AG09309 (cell line): Measurements from ENCODE around the gene RNASE9.
"Not testable (repeated sequence)": the region's sequence is repeated elsewhere in the genome, so short reads cannot be mapped to it uniquely, and the experiment has no call there.

Experiments used
- DNase-seq: peaks from one replicate; pipeline ENCODE4 v3.0.0-alpha.2; 2010; ENCODE audit warnings: low read depth
- H3K4me3 ChIP-seq: 2 replicates; pipeline ENCODE4 v1.5.1; 2011; ENCODE audit warnings: mild to moderate bottlenecking, low read depth, low read length, moderate library complexity; ENCODE audit not compliant: control insufficient read depth
- TF ChIP-seq, protein P1 (sequence below): IDR thresholded peaks from 2 replicates; pipeline ENCODE4 v1.5.1; 2011; ENCODE audit warnings: mild to moderate bottlenecking, low read depth, low read length, inconsistent platforms; ENCODE audit not compliant: insufficient read depth, control insufficient read depth; ENCODE audit errors: missing control alignments

RNASE9 gene

DNA sequence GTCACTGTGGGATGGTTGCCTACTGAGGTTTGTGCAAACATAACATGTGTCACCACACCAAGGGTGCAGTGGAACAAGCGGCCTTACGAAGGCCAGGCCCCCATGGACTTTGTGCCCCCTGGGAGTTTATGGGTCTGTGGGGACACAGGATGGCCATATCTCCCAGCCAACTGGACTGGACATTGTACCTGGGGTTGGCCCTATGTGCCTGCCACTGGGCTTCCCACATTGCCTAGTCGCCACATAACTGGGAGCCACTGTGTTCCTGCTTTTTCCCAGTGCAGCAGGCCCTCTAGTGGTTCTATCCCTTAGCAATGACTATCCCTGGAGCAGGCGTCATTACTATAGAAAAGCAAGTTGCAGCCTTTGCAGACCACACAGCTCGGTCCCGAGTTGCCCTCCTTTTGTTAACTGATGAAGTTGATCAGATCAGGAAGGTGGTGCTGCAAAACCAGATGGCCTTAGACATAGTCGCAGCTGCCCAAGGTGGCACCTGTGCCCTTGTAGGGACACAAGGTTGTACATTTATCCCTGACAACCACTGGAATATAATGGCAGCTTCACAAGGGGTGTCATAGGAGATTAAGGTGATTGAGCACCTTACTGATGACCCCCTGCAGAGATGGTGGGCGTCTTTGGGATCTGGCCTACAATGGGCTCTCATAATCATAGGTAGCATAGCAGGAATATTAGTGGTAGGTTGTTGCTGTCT is 45.5 kb upstream of the RNASE9 start:
- no peak overlapping the region for H3K4me3 ChIP-seq
- no peak for DNase-seq
- TF ChIP-seq, protein P1, sequence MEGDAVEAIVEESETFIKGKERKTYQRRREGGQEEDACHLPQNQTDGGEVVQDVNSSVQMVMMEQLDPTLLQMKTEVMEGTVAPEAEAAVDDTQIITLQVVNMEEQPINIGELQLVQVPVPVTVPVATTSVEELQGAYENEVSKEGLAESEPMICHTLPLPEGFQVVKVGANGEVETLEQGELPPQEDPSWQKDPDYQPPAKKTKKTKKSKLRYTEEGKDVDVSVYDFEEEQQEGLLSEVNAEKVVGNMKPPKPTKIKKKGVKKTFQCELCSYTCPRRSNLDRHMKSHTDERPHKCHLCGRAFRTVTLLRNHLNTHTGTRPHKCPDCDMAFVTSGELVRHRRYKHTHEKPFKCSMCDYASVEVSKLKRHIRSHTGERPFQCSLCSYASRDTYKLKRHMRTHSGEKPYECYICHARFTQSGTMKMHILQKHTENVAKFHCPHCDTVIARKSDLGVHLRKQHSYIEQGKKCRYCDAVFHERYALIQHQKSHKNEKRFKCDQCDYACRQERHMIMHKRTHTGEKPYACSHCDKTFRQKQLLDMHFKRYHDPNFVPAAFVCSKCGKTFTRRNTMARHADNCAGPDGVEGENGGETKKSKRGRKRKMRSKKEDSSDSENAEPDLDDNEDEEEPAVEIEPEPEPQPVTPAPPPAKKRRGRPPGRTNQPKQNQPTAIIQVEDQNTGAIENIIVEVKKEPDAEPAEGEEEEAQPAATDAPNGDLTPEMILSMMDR = peak; percentile 76

DNA sequence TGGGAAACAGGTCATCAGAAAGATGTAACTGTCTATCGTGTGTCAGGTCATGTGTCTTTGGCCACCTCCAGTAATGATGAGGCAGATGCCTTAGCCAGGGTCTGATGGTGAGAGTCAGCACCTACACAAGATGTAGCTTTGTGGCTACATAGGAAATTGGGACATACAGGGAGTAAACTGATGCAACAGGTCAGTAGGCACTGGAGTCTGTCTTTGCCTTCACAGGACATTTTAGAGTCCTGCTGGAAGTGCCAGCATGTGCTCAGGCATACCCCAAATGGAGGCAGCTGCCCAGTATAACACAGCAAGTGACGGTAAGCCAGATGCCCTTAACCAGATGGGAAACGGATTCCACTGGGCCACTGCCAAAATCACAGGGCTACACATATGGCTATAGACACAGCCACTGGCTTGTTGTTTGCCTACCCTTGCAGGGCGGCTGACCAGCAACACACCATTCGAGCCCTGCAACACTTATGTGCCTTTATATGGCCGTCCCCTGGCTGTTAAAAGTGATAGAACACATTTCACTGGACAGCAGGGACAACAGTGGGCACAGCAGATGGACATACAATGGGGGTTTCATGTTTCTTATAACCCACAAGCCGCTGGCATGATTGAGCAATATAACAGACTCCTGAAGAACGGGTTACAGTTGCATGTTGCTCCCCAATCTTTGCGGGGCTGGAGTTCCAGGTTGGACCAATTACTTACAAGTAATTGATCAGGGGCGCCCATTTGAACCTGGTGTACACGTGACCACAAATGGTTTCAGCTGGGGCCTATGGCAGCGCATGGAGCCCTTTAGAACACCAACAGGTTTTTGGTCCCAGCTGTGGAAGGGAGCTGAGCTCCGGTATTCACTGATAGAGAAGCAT is 43.2 kb upstream of the RNASE9 start:
- DNase-seq = no peak
- TF ChIP-seq, protein P1 = no peak
- no peak overlapping the region for H3K4me3 ChIP-seq

DNA sequence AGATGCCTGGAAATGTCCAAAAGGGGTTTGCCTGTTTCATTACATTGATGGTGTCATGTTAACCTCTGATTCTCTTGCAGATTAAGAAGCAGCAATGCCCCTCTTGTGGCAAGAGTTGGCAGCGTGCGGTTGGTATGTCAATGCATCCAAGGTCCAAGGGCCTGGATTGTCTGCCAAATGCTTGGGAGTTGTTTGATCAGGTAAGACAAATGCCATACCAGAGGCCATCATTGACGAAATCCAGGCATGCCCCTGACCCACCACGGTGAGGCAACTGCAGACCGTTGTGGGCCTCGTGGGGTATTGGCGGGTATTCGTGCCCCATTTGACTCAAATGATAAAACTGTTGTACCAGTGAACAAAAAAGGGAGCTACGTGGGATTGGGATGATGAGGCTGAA is 41.7 kb upstream of the RNASE9 start:
- no peak overlapping the region for H3K4me3 ChIP-seq
- TF ChIP-seq, protein P1 = no peak
- no peak for DNase-seq

DNA sequence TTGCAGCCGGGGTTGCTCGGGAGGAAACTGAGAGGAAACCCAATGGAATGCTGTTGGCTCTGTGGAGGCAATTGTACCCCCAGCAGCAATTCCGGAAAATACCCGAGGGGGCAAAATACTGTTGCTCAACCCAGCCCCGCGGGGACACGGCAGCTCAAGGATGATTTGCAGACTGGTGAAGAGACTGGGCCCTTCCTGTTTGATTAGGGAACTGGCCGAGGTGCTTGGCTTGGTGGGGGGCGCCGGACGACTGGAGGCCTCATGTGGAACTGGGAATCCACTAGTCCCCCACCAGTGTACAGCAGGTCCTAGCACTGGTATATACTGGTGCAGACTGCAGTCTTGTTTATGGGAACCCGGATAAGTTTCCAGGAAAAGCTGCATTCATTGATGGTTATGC is 40.7 kb upstream of the RNASE9 start:
- TF ChIP-seq, protein P1 = no peak
- no peak overlapping the region for H3K4me3 ChIP-seq
- DNase-seq = no peak

- TF ChIP-seq, protein P1 = no peak
- no peak overlapping the region for H3K4me3 ChIP-seq
- no peak for DNase-seq
Measured at GRCh38 chr14:20597108-20597507, 36.3 kb upstream of the RNASE9 start.

DNA sequence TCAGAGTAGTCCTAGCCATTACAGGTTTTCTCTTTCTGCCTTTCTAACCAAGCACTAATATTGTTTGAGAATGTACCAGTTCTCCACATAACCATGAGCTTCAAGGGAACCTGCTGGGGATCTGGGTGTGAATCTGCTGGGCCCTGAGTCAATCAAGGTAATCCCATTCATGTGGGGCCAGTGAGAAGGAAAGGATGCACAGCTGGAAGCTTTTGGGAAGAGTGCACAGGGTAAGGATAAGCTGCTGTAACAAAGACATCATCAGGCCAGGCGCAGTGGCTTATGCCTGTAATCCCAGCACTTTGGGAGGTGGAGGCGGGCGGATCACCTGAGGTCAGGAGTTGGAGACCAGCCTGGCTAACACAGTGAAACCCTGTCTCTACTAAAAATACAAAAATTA is 34.9 kb upstream of the RNASE9 start:
- not testable (repeated sequence) for DNase-seq, H3K4me3 ChIP-seq

DNA sequence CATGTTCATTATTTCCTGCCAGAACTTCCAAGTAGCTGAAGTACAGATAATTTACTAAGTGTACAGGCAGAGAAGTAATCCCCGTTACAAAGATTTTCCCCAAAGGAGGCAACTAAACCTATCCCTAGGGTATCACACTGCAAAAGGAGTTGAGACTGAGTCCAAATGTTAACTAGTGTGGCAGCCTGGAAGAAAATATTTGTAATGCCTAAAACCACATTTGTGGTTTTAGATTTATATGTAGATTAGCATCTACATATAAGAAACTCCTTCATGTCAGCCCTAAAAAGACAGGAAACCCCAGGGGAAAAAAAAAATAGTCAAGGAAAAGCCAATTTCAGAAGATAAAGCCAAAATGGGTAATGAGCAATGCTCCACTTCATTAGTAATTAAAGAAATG is 31.7 kb upstream of the RNASE9 start:
- TF ChIP-seq, protein P1 = no peak
- no peak for DNase-seq
- no peak overlapping the region for H3K4me3 ChIP-seq
